AG04450 (cell line): ENCODE data around the gene CYP27A1. TPM values are rescaled to one million over a fixed set of nuclear protein-coding genes. Genes with fewer than 3 reads are reported as not detected.

ENCODE experiments used
- CTCF ChIA-PET: fragments of 300-600, 350-600 bp; formaldehyde crosslinking; extraction: SDS; loops from one replicate; lab custom pipeline; 2022; ENCODE audit warnings: antibody characterized with exemption, inconsistent platforms; lab: Charles Lee
- POLR2A ChIA-PET: fragments of 350-600 bp; formaldehyde crosslinking; extraction: SDS; loops from one replicate; lab custom pipeline; 2021; ENCODE audit warnings: antibody characterized with exemption, inconsistent platforms; lab: Yijun Ruan, JAX
- DNase-seq: peaks from one replicate; pipeline ENCODE4 v3.0.0-alpha.2; 2011; ENCODE audit warnings: low read depth, low spot score
- H3K27ac ChIP-seq: one replicate; pipeline ENCODE4 v1.5.1; 2012; ENCODE audit warnings: low read depth, low read length, control low read depth
- H3K27me3 ChIP-seq: one replicate; pipeline ENCODE4 v1.6.0; 2012; ENCODE audit warnings: low read length; ENCODE audit not compliant: control insufficient read depth, insufficient read depth
- H3K4me3 ChIP-seq: 2 replicates; pipeline ENCODE4 v1.5.1; 2011; ENCODE audit warnings: mild to moderate bottlenecking, low read depth, low read length, control low read depth
- H3K9me3 ChIP-seq: 2 replicates; pipeline ENCODE4 v1.5.1; 2012; ENCODE audit warnings: low read length; ENCODE audit not compliant: control insufficient read depth, insufficient read depth
- CTCF ChIP-seq: IDR thresholded peaks from 2 replicates; pipeline ENCODE4 v1.5.1; 2011; ENCODE audit warnings: low read depth, low read length, control low read depth, inconsistent platforms
- polyA plus RNA-seq: library from polyadenylated mRNA; depleted of rRNA; stranded (reverse); fragments of >200 nt; gene quantifications from 2 replicates; pipeline ENCODE4 v1.2.3, GENCODE V29; 2011

Gene CYP27A1
- polyA plus RNA-seq, 1 experiment = 25.6 TPM

GRCh38 chr2:218780851-218781690, 876 bp upstream of the CYP27A1 start:
- ChIA-PET POLR2A (interaction anchor here (1.4 kb wide), 1 partner anchor 49 kb away, joined by 4 read pairs; no protein-coding TSS in a partner anchor), CTCF (interaction anchor here (2.4 kb wide), 1 partner anchor 71 kb away, joined by 7 read pairs; the partner anchor contains the start of gene TTLL4)
- no peak for TF ChIP-seq CTCF
- Histone ChIP-seq H3K4me3 (peak overlapping the region; percentile 68), H3K9me3 (peaks cover 16% of the 10 kb centered on the region), H3K27ac (no peak overlapping the region), H3K27me3 (no peaks in the 10 kb centered on the region)
- no peak for DNase-seq

GRCh38 chr2:218782528-218782844, 539 bp downstream of the CYP27A1 start:
- ChIA-PET CTCF (interaction anchor here (0.9 to 2.4 kb wide), 2 partner anchors 65 to 72 kb away, joined by 5 to 7 read pairs; partner anchors contain the start of gene TTLL4), POLR2A (interaction anchor here (1.4 kb wide), 1 partner anchor 51 kb away, joined by 4 read pairs; no protein-coding TSS in a partner anchor)
- peak overlapping the region; percentile 68 for H3K4me3 ChIP-seq
- H3K27me3 ChIP-seq = no peaks in the 10 kb centered on the region
- peaks cover 6% of the 10 kb centered on the region; the same call in 1 of the 2 replicates for H3K9me3 ChIP-seq
- H3K27ac ChIP-seq = no peak overlapping the region
- TF ChIP-seq CTCF = no peak
- no peak for DNase-seq

GRCh38 chr2:218783688-218784087, 1.7 kb downstream of the CYP27A1 start:
- H3K27ac ChIP-seq = no peak overlapping the region
- ChIA-PET POLR2A (no interaction called here), CTCF (no interaction called here)
- DNase-seq = no peak
- H3K4me3 ChIP-seq = no peak overlapping the region
- H3K9me3 ChIP-seq = no peaks in the 10 kb centered on the region
- no peak for TF ChIP-seq CTCF
- no peaks in the 10 kb centered on the region for H3K27me3 ChIP-seq

- no peak overlapping the region for H3K4me3 ChIP-seq
- no peaks in the 10 kb centered on the region for H3K9me3 ChIP-seq
- ChIA-PET POLR2A (no interaction called here), CTCF (no interaction called here)
- H3K27me3 ChIP-seq = no peaks in the 10 kb centered on the region
- H3K27ac ChIP-seq = no peak overlapping the region
- DNase-seq = no peak
- no peak for TF ChIP-seq CTCF
Measured at GRCh38 chr2:218785103-218785502, 3.2 kb downstream of the CYP27A1 start.

- TF ChIP-seq CTCF = no peak
- Histone ChIP-seq H3K9me3 (no peaks in the 10 kb centered on the region), H3K27me3 (no peaks in the 10 kb centered on the region), H3K27ac (no peak overlapping the region), H3K4me3 (no peak overlapping the region)
- ChIA-PET CTCF (no interaction called here), POLR2A (no interaction called here)
- DNase-seq = no peak
Measured at GRCh38 chr2:218786133-218786532, 4.2 kb downstream of the CYP27A1 start.
